HAP-1 (cell line): ENCODE results near the gene CALU.
A peak's percentile ranks its signal among the peaks of the same experiment; 100 is the strongest.

Source experiments
- DNase-seq, 2 experiments: peaks; one replicate each; pipeline ENCODE4 v3.0.0-alpha.2; 2016 to 2020; ENCODE audit warnings: low spot score in 2 of 2
- H3K27me3 ChIP-seq: fragments of 250-450 bp; sonication (Bioruptor Pico); 2 replicates; pipeline ENCODE4 v1.5.1; 2020; ENCODE audit warnings: low read depth, mild to moderate bottlenecking, moderate library complexity
- H3K36me3 ChIP-seq: fragments of 250-450 bp; sonication (Bioruptor Pico); replicated peaks from 2 replicates; pipeline ENCODE4 v1.5.1; 2020; ENCODE audit warnings: mild to moderate bottlenecking
- H3K4me1 ChIP-seq: fragments of 250-450 bp; sonication (Bioruptor Pico); 2 replicates; pipeline ENCODE4 v1.5.1; 2020; ENCODE audit warnings: mild to moderate bottlenecking
- H3K4me3 ChIP-seq: fragments of 250-450 bp; sonication (Bioruptor Pico); 2 replicates; pipeline ENCODE4 v1.5.1; 2020; ENCODE audit warnings: mild to moderate bottlenecking, moderate library complexity
- H3K9me3 ChIP-seq: fragments of 250-450 bp; sonication (Bioruptor Pico); 2 replicates; pipeline ENCODE4 v1.5.1; 2020; ENCODE audit warnings: mild to moderate bottlenecking, moderate library complexity
- in situ Hi-C: fragments of 300-500 bp; cut with MboI; formaldehyde crosslinking; loops from 3 replicates; pipeline ENCODE4 v1.14.3; 2020; ENCODE audit warnings: low sequenced_read_pairs, inconsistent platforms, mixed read lengths

Gene CALU

GRCh38 chr7:128774029-128774689 lies 35.0 kb downstream of the CALU start:
- DNase-seq: no peak
- no peaks in the 10 kb centered on the region for H3K27me3 ChIP-seq
- in situ Hi-C loops: no loop called here
- no peaks in the 10 kb centered on the region for H3K9me3 ChIP-seq
- no peak overlapping the region for H3K4me3 ChIP-seq
- no peaks in the 10 kb centered on the region for H3K4me1 ChIP-seq
- peaks cover 32% of the 10 kb centered on the region for H3K36me3 ChIP-seq

- Histone ChIP-seq H3K27me3 (no peaks in the 10 kb centered on the region), H3K36me3 (peaks cover 24% of the 10 kb centered on the region), H3K9me3 (no peaks in the 10 kb centered on the region), H3K4me1 (no peaks in the 10 kb centered on the region), H3K4me3 (no peak overlapping the region)
- no peak for DNase-seq
- in situ Hi-C loops: no loop called here
These were observed 35.8 kb downstream of the CALU start for GRCh38 chr7:128774921-128775320.

- in situ Hi-C loops: no loop called here
These were observed 36.8 kb downstream of the CALU start, which contains the start of gene OPN1SW for GRCh38 chr7:128775744-128776474. TSS of gene OPN1SW (minus strand) at chr7:128775794. CDS start at chr7:128775781, 13 bp downstream.

GRCh38 chr7:128777156-128778123 lies 38.3 kb downstream of the CALU start:
- Histone ChIP-seq H3K36me3 (peaks cover 5% of the 10 kb centered on the region; the same call in 1 of the 2 replicates), H3K27me3 (no peaks in the 10 kb centered on the region), H3K9me3 (no peaks in the 10 kb centered on the region), H3K4me3 (no peak overlapping the region), H3K4me1 (no peaks in the 10 kb centered on the region)
- in situ Hi-C loops: no loop called here
- no peak for DNase-seq

More at GRCh38 chr7:128775744-128776474, 36.8 kb downstream of the CALU start, which contains the start of gene OPN1SW:
- Histone ChIP-seq H3K27me3 (no peaks in the 10 kb centered on the region), H3K9me3 (no peaks in the 10 kb centered on the region), H3K4me3 (no peak within 1 kb of the TSS), H3K4me1 (no peaks in the 10 kb centered on the region), H3K36me3 (peaks cover 16% of the 10 kb centered on the region)
- DNase-seq: no peak

- Histone ChIP-seq H3K4me1 (no peaks in the 10 kb centered on the region), H3K36me3 (no peaks in the 10 kb centered on the region), H3K27me3 (no peaks in the 10 kb centered on the region), H3K9me3 (no peaks in the 10 kb centered on the region), H3K4me3 (no peak overlapping the region)
- DNase-seq: no peak
- in situ Hi-C loops: no loop called here
These were observed 39.8 kb downstream of the CALU start for GRCh38 chr7:128778946-128779345.

- Histone ChIP-seq H3K4me3 (no peak overlapping the region), H3K36me3 (no peaks in the 10 kb centered on the region), H3K4me1 (no peaks in the 10 kb centered on the region), H3K27me3 (no peaks in the 10 kb centered on the region), H3K9me3 (no peaks in the 10 kb centered on the region)
- in situ Hi-C loops: no loop called here
- DNase-seq: no peak
These were observed 42.0 kb downstream of the CALU start for GRCh38 chr7:128781126-128781525.

GRCh38 chr7:128781851-128782250 lies 42.7 kb downstream of the CALU start:
- in situ Hi-C loops: no loop called here
- no peaks in the 10 kb centered on the region for H3K27me3 ChIP-seq
- H3K9me3 ChIP-seq: no peaks in the 10 kb centered on the region
- no peaks in the 10 kb centered on the region for H3K36me3 ChIP-seq
- no peaks in the 10 kb centered on the region for H3K4me1 ChIP-seq
- DNase-seq: no peak
- no peak overlapping the region for H3K4me3 ChIP-seq

- peaks cover 6% of the 10 kb centered on the region; the same call in 1 of the 2 replicates for H3K27me3 ChIP-seq
- in situ Hi-C loops: no loop called here
- no peaks in the 10 kb centered on the region for H3K9me3 ChIP-seq
- no peaks in the 10 kb centered on the region for H3K4me1 ChIP-seq
- peak; percentile 33 to 68 for DNase-seq
- no peak overlapping the region for H3K4me3 ChIP-seq
- no peaks in the 10 kb centered on the region for H3K36me3 ChIP-seq
These were observed 44.1 kb downstream of the CALU start for GRCh38 chr7:128783143-128783861.

GRCh38 chr7:128785738-128786137 lies 46.6 kb downstream of the CALU start:
- in situ Hi-C loops: no loop called here

GRCh38 chr7:128788446-128789412 lies 49.6 kb downstream of the CALU start:
- peaks cover 6% of the 10 kb centered on the region; the same call in 1 of the 2 replicates for H3K27me3 ChIP-seq
- no peak for DNase-seq
- peaks cover 6% of the 10 kb centered on the region for H3K4me1 ChIP-seq
- in situ Hi-C loops: no loop called here
- no peak overlapping the region for H3K4me3 ChIP-seq
- H3K9me3 ChIP-seq: no peaks in the 10 kb centered on the region
- no peaks in the 10 kb centered on the region for H3K36me3 ChIP-seq

More at GRCh38 chr7:128785738-128786137, 46.6 kb downstream of the CALU start:
- Histone ChIP-seq H3K9me3 (no peaks in the 10 kb centered on the region), H3K27me3 (peaks cover 6% of the 10 kb centered on the region; the same call in 1 of the 2 replicates), H3K4me1 (no peaks in the 10 kb centered on the region), H3K4me3 (no peak overlapping the region), H3K36me3 (no peaks in the 10 kb centered on the region)
- DNase-seq: no peak

GRCh38 chr7:128790315-128791041 lies 51.3 kb downstream of the CALU start:
- Histone ChIP-seq H3K4me3 (peak overlapping the region; percentile 78), H3K9me3 (no peaks in the 10 kb centered on the region), H3K27me3 (peaks cover 6% of the 10 kb centered on the region; the same call in 1 of the 2 replicates), H3K4me1 (peaks cover 6% of the 10 kb centered on the region), H3K36me3 (0 out of 2 replicates have a peak, but pooled peaks cover under 1% of the 10 kb centered on the region)
- no peak for DNase-seq
- in situ Hi-C loops: no loop called here
